Retina (tissue), 1 donor: ENCODE measurements around the gene HSPBAP1.
A peak's percentile ranks its signal among the peaks of the same experiment; 100 is the strongest.

Experiments
- DNase-seq: peaks from one replicate; pipeline ENCODE4 v3.0.0-alpha.2; 2016

Gene HSPBAP1

GRCh38 chr3:122793568-122794416, at the start of gene HSPBAP1:
TSS of gene HSPBAP1 (minus strand) at chr3:122793831. CDS start at chr3:122793680, 151 bp downstream.
- peak; percentile 94 for DNase-seq

- DNase-seq: no peak
Measured at GRCh38 chr3:122835590-122835989, 42.0 kb upstream of the HSPBAP1 start.

DNA sequence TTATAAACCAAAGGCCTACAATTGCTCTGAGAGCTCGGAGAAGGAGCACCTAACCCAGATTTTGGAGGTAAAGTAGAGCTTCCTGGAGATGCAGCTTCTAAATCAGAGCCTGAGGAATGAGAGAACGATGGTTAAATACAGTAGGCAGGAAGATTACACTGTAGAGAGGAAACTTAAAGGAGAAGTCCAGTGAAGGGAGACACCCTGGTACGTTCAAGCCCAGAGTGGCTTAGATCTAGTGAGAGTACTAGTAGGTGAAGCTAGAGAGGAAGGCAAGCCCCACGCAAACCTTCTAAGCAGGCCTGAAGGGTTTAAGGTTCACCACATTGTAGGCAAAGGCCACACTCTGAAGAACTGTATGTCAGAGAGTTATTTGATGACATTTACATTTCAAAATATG, 34.6 kb upstream of the HSPBAP1 start:
- DNase-seq: no peak

GRCh38 chr3:122826278-122826677, 32.6 kb upstream of the HSPBAP1 start:
- no peak for DNase-seq

DNA sequence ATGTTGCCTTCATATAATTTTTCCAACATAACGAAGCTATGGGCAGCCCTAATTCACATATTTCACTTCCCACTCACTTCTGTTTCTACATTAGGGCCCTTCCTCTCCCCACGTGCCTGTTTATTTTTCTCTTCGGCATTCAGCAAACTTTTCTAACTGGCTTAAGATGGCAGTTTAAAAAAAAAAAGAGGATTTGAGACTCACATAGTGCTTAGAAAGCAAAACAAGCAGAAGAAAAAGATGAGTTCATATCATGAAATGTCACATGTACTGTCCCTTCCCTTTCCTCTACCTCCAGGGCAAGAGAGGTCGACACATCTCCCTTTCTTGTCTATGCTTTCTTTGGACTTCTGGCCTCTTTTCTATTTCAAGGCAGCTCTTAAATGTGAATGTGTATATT, 31.8 kb upstream of the HSPBAP1 start:
- no peak for DNase-seq

- peak; percentile 1 for DNase-seq
Measured at GRCh38 chr3:122824465-122825381, 31.1 kb upstream of the HSPBAP1 start.

DNA sequence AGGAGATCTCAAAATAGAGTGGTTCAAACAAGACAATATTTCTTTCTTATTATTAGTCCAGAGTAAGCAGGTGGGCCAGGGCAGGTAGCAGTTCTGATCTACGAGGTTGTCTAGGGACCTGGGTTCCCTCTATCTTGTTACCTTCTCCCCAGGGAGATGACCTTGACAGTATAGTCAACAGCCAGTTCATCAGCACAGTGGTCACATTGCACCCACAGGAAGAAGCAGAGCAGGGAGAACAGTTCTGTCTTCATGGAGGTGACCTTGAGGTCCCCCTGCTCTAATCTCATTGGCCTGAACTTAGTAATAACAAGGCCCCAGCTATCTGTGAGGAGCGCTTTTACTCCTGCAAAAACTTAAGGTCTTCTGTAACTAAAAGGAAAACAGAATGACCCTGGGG, 23.0 kb upstream of the HSPBAP1 start:
- no peak for DNase-seq

GRCh38 chr3:122810734-122811133, 17.1 kb upstream of the HSPBAP1 start:
- DNase-seq: no peak

- no peak for DNase-seq
Measured at GRCh38 chr3:122803977-122804376, 10.3 kb upstream of the HSPBAP1 start.

DNA sequence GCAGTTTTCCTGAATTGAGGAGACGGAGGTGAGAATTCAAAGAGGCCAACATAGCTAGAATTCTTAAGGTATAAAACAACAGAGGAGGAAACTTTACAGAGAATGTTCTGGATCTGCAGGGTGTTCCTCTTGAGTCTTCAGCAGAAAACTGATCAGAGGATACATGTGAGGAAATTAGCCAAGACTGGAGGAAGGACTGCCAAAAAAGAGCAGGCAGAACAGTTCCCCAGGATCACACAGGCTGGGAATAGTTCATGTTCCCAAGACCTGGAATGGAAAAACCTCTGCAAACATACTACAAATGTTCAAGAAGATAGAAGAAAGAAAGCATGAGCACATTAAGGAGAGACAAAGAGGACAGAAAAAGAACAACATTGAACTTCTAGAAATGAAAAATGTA, 8.7 kb upstream of the HSPBAP1 start:
- DNase-seq: no peak

DNA sequence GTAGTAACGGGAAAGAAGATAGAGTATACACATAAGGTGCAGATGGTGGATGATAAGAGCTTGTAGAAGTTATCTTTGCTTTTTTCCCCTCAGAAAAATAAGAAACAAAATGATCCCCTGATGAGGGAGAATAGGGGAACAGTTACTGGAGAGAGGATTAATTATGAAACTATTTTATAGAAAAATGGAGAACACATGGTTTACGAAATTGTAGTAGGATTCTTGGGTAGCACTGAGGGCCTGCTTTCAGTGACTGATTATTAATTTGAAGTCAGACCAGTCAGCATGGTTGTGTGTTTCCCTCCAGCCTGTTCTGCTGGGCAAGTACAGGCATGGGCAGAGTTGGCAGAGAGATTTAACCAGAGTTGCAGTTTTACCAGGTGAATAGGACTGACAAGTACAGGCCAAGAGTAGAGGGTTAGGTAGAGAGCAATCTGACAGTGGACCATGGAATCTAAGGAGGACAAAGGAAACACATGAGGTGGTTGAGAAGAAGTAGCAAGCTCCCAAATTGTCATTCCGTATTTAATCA, 7.1 kb upstream of the HSPBAP1 start:
- DNase-seq: no peak

DNA sequence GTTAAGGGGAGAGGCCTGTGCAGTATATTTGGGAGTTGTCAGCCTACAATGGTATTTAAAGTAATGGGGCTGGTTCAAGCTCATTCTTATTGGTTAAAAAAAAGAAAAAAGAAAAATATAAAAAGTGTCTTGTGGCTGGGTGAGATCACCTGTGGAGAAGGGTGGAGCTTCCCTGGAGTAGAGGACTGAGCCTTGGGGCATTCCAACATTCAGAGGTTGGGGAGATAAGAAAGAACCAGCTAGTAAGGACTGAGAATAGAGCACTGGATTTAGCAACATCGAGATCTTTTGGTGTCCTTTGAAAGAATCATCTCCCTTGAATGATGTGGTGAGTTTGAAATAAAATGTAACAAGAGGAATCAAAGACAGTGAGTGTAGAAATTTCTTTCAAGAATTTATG, 6.4 kb upstream of the HSPBAP1 start:
- DNase-seq: no peak

DNA sequence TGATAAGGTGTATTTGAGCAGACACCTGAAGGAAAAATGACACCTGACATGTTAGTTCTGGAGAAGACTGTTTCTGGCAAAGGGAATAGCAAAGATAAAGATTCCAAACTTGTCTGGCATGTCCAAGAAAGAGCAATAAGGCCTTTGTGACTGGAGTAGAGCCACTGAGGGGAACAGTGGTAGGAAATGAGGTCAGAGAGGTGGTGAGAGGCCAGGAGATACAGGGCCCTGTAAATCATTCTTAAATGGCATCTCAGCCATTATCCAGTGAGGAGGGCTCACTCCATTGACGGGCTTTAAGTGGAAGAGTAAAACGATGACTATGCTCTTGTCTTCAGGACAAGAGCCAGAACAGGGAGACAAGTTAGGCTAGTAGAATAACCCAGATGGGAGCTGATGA, 5.7 kb upstream of the HSPBAP1 start:
- no peak for DNase-seq

DNA sequence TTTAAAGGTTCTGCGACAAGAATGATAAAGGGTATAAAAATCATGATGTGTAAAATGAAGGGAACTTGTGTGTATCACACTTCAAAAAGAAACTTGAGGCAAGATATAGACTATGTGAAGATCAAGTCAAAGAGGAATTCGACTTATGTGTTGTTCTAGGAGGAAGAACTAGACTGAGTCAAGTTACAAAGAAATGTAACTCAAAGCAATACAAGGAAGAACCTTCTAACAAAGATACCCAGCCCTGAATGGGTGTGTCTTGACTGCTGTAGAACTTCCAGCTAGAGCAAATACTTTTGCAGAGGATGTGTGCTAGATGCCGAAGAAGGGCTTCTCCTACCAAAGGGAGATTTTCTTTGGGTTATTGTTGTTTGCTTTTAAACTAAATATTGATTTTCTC, 3.7 kb upstream of the HSPBAP1 start:
- no peak for DNase-seq

- no peak for DNase-seq
Measured at GRCh38 chr3:122795674-122796195, 2.1 kb upstream of the HSPBAP1 start.

DNA sequence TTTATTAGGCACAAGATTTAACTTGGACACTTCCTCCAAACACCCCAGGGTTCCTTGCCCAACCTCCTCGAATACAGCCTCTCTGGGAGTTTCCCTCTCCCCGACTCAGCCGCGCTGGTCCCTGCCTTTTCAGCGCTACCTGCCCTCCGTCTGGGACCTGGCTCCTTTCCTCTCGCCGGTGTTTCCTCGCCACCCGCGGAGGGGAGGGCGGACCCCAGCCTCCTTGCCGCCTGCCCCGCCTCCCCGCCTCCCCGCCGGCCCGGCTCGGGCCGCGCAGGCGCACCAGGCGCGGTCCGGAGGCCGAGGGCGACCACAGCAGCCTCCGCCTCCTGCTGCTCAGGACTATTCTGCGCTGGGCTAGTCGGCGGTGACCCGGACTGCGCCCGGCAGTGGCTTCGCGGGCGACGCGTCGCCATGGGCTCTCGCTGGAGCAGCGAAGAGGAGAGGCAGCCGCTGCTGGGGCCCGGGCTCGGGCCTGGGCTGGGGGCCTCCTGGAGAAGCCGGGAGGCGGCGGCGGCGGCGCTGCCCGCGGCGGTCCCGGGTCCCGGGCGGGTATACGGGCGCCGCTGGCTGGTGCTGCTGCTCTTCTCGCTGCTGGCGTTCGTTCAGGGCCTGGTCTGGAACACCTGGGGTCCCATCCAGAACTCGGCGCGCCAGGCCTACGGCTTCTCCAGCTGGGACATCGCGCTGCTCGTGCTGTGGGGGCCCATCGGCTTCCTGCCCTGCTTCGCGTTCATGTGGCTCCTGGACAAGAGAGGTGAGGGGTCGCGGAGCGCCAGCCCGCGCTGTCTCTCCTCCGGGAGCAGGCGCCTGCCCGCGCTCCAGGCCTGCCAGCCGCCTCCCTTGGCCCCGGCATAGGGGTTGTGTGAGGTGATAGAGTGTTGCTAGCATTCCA, 1.4 kb upstream of the HSPBAP1 start, which contains the start of gene SLC49A4:
Gene SLC49A4 (plus strand): TSS at position 291 of the 895 bp plus-strand sequence. CDS start 124 bp downstream, at position 415.
- DNase-seq: peak; percentile 92

DNA sequence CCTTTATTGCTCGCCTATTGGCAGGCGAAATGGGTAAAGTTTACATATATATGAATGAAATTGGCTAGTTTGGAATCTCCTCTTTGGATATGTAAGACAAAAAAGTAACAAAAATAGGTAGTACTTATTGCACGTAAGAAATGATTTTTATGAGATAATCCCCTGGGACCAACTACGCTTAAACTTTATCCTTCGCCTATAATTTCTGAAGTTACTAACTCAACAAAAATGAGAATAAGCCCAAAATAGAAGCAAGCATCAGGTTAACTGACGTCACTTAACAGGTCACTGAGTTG, 800 bp upstream of the HSPBAP1 start:
- DNase-seq: no peak

DNA sequence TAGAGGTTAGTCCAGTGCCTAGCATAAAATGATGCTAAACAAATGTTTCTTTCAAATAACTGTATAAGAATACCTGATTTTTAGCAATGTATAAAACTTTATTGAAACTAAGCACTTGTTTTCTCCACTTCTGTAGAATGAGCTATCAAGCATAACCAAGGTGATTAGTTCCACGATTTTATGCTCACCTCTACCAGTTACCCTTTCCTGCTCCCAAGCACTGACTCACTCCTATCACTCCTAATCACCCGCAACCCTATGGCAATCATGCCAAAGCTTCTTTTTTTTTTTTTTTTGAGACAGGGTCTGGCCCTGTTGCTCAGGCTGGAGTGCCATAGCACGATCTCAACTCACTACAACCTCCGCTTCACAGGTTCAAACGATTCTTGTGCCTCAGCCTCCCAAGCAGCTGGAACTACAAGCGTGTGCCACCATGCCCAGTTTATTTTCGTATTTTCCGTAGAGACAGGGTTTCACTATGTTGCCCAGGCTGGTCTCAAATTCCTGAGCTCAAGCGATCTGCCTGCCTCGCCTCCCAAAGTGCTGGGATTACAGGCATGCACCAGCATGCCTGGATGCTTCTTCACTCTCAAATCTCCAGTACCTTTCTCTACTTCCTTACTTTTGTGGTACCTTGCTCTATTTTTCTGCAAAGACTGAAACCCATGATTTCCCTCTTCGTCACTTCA, 3.9 kb downstream of the HSPBAP1 start:
- no peak for DNase-seq

GRCh38 chr3:122787872-122788271, 5.8 kb downstream of the HSPBAP1 start:
- DNase-seq: no peak

GRCh38 chr3:122786066-122786465, 7.6 kb downstream of the HSPBAP1 start:
- no peak for DNase-seq

- no peak for DNase-seq
Measured at GRCh38 chr3:122785231-122785630, 8.4 kb downstream of the HSPBAP1 start.

DNA sequence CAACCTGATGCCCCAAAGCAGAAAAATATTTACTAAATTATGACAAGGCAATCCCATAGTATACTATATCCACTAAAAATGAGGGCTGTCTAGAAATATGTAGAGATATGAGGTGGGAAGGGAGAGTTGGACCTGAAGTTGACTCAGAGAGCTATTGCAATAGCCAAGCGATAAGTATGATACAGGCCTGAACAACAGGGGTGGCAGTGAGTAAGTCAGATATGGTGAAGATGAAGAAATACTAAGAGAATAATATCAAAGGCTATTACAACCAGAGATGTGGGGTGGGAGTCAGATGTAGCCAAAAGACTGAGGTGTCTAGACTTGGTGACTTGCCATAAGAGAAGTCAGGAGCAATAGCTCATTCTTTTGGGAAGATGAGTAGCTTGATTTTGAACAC, 9.2 kb downstream of the HSPBAP1 start:
- no peak for DNase-seq
